T-helper 1 cell (primary cell): ENCODE measurements around the gene CST3.
"Not testable (repeated sequence)": the region's sequence is repeated elsewhere in the genome, so short reads cannot be mapped to it uniquely, and the experiment has no call there.

Source experiments
- DNase-seq, 5 donors: peaks; one replicate each; pipeline ENCODE4 v3.0.0-alpha.2; 2012 to 2020
- total RNA-seq, 4 donors: gene quantifications; one replicate each; lab custom pipeline; 2026; lab: John Stamatoyannopoulos, UW

CST3 gene
- total RNA-seq = 0.27 to 1.2 (median 0.90) reads per million in 4 donors

DNA sequence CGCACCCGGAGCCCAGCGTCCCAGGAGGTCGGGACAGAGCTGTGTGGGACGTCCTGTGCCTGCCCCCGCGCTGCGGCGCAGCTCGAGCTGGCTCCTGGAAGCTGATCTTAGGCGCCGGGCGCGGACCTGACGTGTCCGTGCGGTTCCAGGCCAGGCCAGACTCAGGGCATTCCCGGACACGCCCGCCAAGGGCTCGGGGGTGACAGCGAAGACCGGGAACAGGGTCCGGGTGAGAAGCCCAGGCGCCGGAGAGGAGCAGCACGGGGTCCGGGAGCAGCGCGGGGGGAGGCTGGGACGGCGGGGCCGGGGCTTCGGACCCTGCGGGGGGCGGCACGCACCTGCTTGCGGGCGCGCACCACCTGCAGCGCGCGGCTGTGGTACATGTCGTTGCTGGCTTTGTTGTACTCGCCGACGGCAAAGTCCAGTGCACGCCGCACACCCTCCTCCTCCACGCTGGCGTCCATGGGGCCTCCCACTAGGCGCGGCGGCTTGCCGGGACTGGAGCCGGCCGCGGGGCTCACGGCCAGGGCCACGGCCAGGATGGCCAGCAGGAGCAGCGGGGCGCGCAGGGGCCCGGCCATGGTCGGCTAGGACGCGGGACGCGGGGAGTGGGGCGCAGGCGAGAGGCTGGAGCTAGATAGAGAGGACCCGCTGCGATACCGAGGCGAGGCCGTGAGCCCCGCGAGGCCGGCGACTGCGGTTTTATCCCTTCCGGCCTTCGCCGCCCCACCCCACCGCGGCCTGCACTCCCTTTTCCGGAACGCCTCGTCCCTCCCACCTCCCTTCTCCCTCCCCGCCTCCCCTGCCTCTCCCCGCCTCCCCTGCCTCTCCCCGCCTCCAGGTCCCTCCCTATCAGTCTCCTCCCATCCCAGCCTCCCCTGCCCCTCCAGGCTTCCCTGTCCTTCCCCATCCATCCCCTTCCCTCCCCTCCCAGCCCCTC, at the start of gene CST3:
TSS of gene CST3 (minus strand) at position 674 of the 940 bp plus-strand sequence. CDS start at position 581, 93 bp downstream.
- DNase-seq = no peak

- no peak for DNase-seq
Measured at GRCh38 chr20:23686046-23686750, 48.4 kb upstream of the CST3 start.

DNA sequence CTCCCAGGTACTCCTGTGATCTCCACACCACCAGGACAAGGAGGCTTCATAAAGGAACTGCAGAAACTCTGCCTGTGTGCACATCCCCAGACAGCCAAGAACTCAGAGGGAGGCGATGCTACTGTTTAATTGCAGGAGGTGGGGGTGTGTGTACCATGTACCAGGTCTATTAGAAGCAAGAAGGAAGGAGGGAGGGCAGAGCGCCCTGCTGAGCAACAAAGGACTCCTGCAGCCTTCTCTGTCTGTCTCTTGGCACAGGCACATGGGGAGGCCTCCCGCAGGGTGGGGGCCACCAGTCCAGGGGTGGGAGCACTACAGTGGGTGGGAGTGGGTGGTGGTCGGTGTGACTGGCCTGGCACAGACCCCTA, 47.8 kb upstream of the CST3 start:
- not testable (repeated sequence) for DNase-seq

DNA sequence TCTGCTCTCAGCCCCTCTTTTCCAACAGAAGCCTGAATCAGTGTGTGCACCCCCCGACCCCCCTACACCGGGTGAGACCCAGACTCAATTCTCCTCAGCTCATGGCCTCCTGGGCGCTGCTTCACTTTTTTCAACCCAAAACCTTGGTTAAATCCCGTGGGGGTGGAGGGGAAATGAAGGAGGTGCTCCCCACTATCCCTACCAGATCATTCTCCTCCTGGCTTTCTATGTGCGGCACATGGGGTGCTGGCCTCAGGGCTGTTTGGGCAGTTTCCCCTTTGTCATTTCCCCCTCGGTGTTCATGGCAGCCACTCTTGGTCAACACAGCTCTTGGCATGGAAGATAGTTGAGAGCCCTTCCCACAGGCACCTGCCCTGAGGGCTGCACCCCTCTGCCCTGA, 46.5 kb upstream of the CST3 start:
- DNase-seq = no peak

DNA sequence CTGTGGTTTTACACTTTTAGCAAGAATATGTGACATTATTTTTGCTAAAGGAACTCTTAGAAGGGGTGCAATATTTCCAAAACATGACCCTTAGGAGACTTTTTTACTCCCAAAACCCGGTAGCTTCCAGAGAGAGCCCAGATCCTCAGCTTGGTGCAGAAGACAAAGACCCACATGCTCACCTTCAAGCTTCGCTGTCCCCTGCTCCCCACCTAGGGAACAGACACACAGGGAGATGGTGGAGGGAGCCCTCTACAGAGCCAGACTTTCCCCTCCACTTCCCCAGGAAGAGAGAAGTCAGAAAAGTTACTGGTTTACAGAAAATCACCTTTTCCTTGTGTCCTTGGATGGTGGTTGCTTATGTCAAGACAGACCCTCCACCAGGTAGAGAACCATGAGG, 46.1 kb upstream of the CST3 start:
- DNase-seq = no peak

DNA sequence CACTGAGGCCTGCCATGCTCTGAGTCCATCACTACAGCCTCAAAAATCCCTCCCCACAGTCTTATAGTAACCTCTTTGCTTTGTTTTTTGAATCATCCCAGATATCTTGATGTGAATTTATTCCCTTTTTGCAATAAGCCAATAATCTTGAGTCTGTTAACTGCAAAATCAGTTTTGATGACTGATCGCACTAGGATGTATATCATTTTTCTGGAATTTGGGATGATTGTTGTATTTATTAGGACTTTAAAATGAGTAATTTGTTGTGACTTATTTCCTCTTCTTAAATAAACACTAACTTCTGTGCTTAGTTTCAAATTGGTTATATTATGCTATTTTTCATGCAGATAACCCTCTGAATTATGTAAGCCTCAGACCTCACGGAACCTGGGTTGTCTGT, 45.5 kb upstream of the CST3 start:
- DNase-seq = no peak

DNA sequence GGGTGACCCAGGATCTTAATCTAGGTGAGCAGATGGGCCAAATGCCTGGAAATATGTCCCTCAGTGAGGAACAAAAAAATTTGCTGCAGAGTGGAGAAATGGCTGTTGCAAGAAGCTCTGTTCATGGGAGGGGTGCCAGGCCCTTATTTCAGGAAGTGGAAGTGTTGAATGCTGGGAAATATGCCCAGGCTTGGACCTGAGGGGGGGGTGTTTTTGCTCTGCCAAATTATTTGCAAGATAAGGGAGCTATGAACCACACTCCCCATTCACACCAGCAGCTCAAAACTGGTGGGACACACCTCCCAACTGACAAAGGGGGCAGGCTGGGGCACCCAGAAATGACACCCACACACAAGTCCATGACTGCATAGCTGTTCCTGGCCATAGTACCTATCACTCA, 42.4 kb upstream of the CST3 start:
- no peak for DNase-seq

DNA sequence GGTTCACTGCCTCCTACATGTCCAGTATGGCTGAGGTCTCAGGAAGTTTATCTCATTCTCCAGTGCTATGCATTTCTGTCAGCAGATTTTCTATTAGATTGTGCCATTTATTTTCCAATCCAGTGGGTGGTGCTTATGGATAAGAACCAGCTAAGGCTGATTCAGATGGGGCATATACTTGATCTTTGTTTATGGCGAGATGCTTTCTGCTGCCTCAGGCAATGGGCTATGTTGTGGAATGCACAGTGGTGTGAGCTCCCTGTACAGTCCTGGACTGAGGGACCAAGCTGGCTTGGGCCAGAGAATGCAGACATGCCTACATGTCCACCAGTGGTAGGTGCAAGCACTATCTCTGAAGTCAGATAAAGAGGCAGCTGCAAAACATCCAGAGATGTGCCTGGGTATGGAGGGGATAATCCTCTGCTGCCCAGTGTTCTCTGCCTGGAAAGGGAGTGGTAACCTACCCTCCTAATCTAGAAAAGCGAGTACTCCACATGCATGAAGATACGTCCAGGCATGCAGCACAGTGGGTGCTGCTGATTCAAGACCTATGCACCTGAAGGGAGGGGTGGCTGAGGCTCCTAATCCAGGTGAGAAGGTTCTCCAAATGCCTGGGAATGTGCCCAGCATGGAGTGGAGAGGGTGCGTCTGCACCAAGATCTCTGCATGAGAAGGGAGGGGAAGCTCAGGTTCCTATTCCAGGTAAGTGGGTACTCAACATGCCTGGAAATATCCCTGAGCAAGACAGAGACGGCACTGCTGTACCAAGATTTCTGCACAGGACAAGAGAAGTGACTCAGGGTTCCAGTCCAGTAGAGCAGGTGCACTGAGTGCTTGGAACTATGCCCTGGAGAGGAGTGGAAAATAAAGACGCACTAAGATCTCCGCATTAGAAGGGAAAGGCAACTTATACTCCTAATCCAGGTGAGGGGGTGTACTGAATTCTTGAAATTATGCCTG, 41.7 kb upstream of the CST3 start:
- DNase-seq = no peak

GRCh38 chr20:23673209-23673608, 35.5 kb upstream of the CST3 start:
- DNase-seq = no peak

DNA sequence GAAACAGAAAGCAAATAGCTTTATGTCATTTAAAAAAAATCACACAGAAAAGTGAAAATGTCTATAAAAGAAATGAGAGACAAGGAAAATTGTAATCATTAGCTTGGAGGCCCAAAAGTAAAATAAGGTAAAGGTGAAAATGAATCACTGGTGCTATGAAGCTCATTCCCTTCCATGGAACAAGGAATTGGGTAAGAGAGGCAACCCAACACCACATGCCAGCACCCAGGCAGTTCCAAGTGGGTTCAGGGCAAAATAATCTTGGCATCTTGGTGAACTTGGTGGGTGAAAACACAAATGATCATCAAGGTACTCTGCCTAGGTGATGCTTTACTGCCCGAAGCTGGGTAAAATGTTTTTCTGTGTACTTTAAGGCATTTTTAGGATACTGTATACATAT, 34.4 kb upstream of the CST3 start:
- DNase-seq = no peak

- DNase-seq = no peak
Measured at GRCh38 chr20:23671479-23671878, 33.7 kb upstream of the CST3 start.

DNA sequence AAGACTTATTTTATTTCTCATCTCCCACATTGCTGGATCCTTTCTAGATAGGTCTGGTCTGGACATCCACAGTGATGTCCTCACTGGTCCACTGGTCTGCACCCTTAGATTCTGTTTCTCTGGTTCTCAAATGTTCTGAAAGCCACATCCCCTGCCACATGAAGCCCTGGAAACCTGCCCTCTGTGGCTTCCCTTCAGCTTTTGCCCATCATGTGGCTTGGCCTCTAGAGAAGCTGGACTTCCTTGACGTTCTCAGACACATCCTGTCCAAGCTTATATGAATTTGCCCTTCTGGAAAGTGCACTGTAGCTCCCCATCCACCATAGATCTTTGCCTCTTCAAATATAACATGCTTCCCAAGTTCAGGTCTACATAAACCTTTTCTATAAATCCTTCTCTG, 32.6 kb upstream of the CST3 start:
- no peak for DNase-seq

DNA sequence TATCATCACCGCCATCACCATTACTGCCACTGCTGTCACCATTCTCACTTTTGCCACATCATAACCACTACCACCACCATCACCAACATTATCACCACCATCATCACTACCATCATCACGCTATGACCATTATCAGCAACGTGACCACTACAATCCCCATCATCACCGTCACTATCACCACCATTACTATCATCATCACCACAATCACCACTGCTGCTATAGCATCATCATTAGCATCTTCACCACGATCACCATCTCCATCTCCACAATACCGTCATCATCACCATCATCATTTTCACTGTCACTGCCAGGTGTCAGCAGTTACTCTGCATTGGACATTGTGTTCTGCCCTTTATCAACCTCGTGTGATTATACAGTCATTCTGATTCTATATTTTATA, 32.1 kb upstream of the CST3 start:
- DNase-seq = no peak

GRCh38 chr20:23669327-23669726, 31.6 kb upstream of the CST3 start:
- DNase-seq = no peak

DNA sequence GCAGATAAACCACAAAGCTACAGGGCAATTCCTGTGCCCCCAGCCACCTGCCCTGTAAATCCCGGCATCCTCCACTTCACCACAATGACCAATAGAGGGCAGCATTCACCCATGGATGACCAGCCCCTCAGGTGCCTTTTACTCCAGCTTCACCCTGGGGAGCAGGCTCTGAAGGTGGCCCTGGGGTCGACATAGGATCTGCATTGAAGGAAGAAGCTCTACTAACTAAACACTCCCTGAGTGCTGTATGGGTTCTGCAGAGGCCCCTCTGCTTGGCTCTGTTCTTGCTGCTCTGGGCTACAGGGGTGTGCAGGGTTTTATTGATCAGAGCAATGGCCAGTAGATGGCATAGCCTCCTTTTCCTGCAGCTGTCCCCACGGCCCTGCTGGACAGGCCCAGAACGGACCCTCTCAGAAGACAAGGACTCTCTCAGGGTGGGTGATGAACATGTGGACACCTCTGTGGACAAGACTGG, 30.8 kb upstream of the CST3 start:
- peak in 2 of 5 donors; percentile 7 to 26 for DNase-seq

DNA sequence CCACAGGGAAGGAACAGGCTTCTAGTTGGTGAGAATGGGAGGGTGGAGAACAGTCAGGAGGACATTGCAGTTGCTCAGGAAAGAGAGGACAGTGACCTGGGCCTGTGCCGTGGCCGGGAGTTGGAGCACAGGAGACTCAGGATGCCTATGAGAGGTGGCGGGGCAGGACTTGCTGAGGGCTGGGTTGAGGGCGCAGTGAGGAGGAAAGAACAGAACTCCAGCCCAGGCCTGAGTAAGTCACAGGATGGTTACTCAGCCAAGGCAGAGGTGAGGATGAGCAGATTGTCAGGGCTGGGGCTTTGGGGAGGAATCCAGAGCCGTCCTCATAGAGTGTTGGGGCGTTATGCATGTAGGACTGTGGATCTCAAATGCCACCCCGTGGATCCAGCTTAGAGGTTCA, 29.9 kb upstream of the CST3 start:
- DNase-seq = no peak

GRCh38 chr20:23666698-23667097, 28.9 kb upstream of the CST3 start:
- DNase-seq = no peak

DNA sequence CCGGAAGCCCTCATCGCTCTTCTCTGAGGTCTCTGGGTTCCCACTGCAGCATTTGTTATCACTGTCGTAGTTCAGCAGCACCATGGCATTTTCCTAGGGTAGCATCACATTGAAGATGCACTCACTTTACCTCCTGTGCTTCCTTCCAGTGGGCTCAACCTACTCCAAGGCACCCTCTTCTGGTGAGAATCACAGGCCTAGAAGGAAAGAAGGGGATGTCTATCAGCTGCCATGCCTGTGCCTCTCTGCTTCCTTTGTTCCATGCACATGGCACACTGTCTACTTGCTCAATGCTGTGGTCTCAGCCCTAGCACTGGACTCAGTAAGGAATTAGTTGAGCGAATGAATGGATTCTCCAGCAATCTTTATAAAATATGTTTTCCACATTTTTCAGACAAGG, 28.4 kb upstream of the CST3 start:
- no peak for DNase-seq

DNA sequence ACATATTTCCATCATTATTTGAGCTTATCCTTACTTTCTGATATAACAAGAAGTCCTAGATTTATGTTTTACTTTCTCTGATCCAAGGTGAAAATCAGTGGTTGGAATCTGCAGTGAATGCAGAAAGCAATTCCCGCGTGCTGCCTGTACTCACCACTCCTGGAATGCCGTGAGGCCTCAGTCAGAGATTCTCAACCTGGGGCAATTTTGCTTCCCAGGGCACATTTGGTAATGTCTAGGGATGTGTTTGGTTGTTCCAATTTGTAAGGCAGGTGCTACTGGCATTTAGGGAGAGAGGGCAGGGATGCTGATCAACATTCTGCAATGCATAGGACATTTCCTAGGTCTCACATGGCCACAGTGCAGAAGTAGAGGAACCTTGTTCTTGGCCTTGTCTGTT, 27.2 kb upstream of the CST3 start:
- no peak for DNase-seq

GRCh38 chr20:23664046-23664445, 26.3 kb upstream of the CST3 start:
- not testable (repeated sequence) for DNase-seq

DNA sequence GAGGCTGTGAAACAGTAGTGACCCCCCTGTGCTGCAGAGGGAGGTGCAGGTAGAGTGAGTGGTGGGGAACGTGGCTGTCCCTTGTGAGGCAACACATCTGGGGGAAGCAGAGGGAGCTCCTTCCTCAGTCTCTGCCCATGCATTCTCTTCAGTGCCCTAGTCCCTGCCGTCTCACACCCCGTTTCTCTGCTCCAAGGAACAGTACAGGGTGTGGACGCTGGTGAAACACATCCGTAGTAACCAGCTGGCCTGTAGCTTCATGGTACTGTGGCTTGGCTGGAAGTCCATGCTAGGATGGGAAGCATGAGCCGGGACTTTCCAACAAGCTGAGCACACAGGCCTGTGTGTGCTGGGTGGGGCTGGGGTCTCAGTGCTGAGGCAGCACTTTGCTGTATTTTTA, 25.4 kb upstream of the CST3 start:
- no peak for DNase-seq

DNA sequence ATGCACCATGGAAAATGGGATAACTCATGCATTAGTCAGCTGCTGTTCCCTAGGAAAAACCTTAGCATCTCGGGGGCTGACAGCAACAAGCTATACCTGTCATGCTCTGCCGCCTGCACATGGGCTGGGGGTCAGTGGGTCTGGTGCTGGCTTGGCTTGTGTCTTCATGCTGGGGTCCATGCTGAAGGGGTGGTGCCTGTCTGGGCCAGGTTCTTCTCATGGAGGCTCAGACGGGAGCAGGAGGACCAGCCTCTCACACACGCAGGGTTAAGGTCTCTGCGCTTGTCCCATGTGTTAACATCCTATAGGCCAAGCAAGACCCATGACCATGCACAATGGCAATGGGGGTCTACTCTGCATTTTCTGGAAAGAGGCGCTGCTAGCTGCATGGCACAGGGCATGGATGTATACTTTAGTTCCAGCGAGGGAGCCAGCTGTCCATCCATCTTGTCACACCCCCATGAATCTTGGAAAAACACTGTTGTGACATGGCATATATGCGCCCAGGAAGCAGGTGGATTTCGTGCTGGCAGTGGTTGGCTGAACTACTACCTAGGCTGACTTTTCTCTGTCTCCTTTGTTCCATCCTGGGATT, 24.6 kb upstream of the CST3 start:
- no peak for DNase-seq
